Gastrocnemius medialis (tissue), 4 donors: Measurements from ENCODE around the gene ZC3H4. TPM values are rescaled to one million over a fixed set of nuclear protein-coding genes. Genes with fewer than 3 reads are reported as not detected.
"Not testable (repeated sequence)": the region's sequence is repeated elsewhere in the genome, so short reads cannot be mapped to it uniquely, and the experiment has no call there.

Experiments
- ATAC-seq, 2 donors: fragments of 150-250 bp; one replicate each; pipeline ENCODE4 v1.9.1; 2016
- DNase-seq, 2 donors: peaks; one replicate each; pipeline ENCODE4 v3.0.0-alpha.2; 2019
- H3K27ac ChIP-seq, 4 donors: fragments of 200-600 bp; sonication (generic); 1 replicate in 1 of 4; 2 replicates in 3 of 4; pipeline ENCODE4 v1.5.1; 2016 to 2018; ENCODE audit warnings: mild to moderate bottlenecking in 2 of 4, moderate library complexity in 1 of 4
- H3K27me3 ChIP-seq, 3 donors: fragments of 200-600 bp; sonication (generic) in 2 of 3; 1 replicate in 1 of 3; 2 replicates in 2 of 3; pipeline versions ENCODE4 v1.5.1 to v1.6.0; 2016 to 2019; ENCODE audit warnings: mild to moderate bottlenecking in 1 of 3, moderate library complexity in 1 of 3
- H3K36me3 ChIP-seq, 2 donors: fragments of 200-600 bp; sonication (generic) in 1 of 2; one replicate each; pipeline ENCODE4 v1.5.1; 2017 to 2018
- H3K4me1 ChIP-seq, 2 donors: fragments of 200-600 bp; sonication (generic) in 1 of 2; one replicate each; pipeline ENCODE4 v1.5.1; 2016 to 2017; ENCODE audit warnings: mild to moderate bottlenecking in 2 of 2
- H3K4me3 ChIP-seq, 4 donors: fragments of 200-600 bp; sonication (generic) in 3 of 4; 1 replicate in 1 of 4; 2 replicates in 3 of 4; pipeline ENCODE4 v1.5.1; 2016 to 2019; ENCODE audit warnings: mild to moderate bottlenecking in 2 of 4
- H3K9me3 ChIP-seq, 3 donors: fragments of 200-600 bp; sonication (generic) in 2 of 3; 1 replicate in 1 of 3; 2 replicates in 2 of 3; pipeline ENCODE4 v1.5.1; 2016 to 2019
- CTCF ChIP-seq, 5 experiments: fragments of 450-650 bp in 3 of 5; fragments of 200-600 bp in 2 of 5; sonication (generic) in 2 of 5; IDR thresholded peaks in 4 of 5; conservative IDR thresholded peaks in 1 of 5; 1 replicate in 4 of 5; 2 replicates in 1 of 5; pipeline ENCODE4 v1.5.1; 2016 to 2019; ENCODE audit warnings: antibody characterized with exemption in 5 of 5, mild to moderate bottlenecking in 3 of 5, moderate library complexity in 3 of 5
- POLR2A ChIP-seq, 2 donors: fragments of 450-650 bp; IDR thresholded peaks; one replicate each; pipeline ENCODE4 v1.6.1; 2017; ENCODE audit warnings: antibody characterized with exemption in 2 of 2, mild to moderate bottlenecking in 2 of 2, moderate library complexity in 2 of 2
- in situ Hi-C, 4 donors: fragments of 200-750 bp; cut with MboI; loops; one replicate each; pipeline versions ENCODE4 v1.15.0 to v1.8.0; 2017; ENCODE audit warnings: low sequenced_read_pairs in 4 of 4
- intact Hi-C: fragments of 100-400 bp; cut with DNase I; formaldehyde crosslinking; loops from one replicate; pipeline ENCODE4 v1.15.1; 2023; ENCODE audit warnings: low total_unique reads
- total RNA-seq, 4 donors: library from RNA; depleted of rRNA; stranded (reverse); fragments of >200 nt; gene quantifications; one replicate each; pipeline versions ENCODE4 v1.1.0 to v1.2.3, GENCODE V29; 2016

Gene ZC3H4
- total RNA-seq, 4 donors from 2014 or later = 16.2 to 31.7 (median 22.8) TPM

- in situ Hi-C loops = loop anchor here in 2 of 4 donors (10.0 kb wide), 1 partner anchor 102 kb away; no protein-coding TSS in a partner anchor
- no peaks in the 10 kb centered on the region for H3K27me3 ChIP-seq
- no peak for ATAC-seq
- H3K4me1 ChIP-seq = peaks cover 8 to 10% of the 10 kb centered on the region in 2 donors
- no peak for TF ChIP-seq CTCF (IDR thresholded peaks at IDR 0.05 in 4 of 5, conservative IDR thresholded peaks at IDR 0.05 in 1 of 5)
- TF ChIP-seq POLR2A (IDR thresholded peaks at IDR 0.05) = no peak
- H3K27ac ChIP-seq = peak overlapping the region in 1 of 4 donors; percentile 5
- no peak for DNase-seq
- no peak overlapping the region for H3K4me3 ChIP-seq
- H3K9me3 ChIP-seq = no peaks in the 10 kb centered on the region
- H3K36me3 ChIP-seq = peaks cover 0 to 33% of the 10 kb centered on the region in 2 donors
- intact Hi-C loops = no loop called here
Measured at GRCh38 chr19:47142779-47143178, 29.2 kb upstream of the ZC3H4 start.

- no peak overlapping the region for H3K27ac ChIP-seq
- H3K9me3 ChIP-seq = no peaks in the 10 kb centered on the region
- in situ Hi-C loops (loop anchor here in 2 of 4 donors (10.0 kb wide), 1 partner anchor 103 kb away; no protein-coding TSS in a partner anchor), intact Hi-C loops (no loop called here)
- peaks cover 0 to 31% of the 10 kb centered on the region in 2 donors for H3K36me3 ChIP-seq
- no peak overlapping the region for H3K4me3 ChIP-seq
- ATAC-seq = no peak
- no peaks in the 10 kb centered on the region for H3K27me3 ChIP-seq
- TF ChIP-seq CTCF (IDR thresholded peaks at IDR 0.05 in 4 of 5, conservative IDR thresholded peaks at IDR 0.05 in 1 of 5) (no peak), POLR2A (IDR thresholded peaks at IDR 0.05) (no peak)
- peaks cover 8 to 10% of the 10 kb centered on the region in 2 donors for H3K4me1 ChIP-seq
- DNase-seq = no peak
Measured at GRCh38 chr19:47141695-47142094, 28.1 kb upstream of the ZC3H4 start.

- peaks cover 0 to 26% of the 10 kb centered on the region in 2 donors for H3K36me3 ChIP-seq
- intact Hi-C loops, H3K4me3 ChIP-seq, DNase-seq, ATAC-seq, H3K27ac ChIP-seq, H3K9me3 ChIP-seq, H3K27me3 ChIP-seq: not testable (repeated sequence)
- in situ Hi-C loops = loop anchor here in 2 of 4 donors (10.0 kb wide), 1 partner anchor 104 kb away; no protein-coding TSS in a partner anchor
- H3K4me1 ChIP-seq = peaks cover 8 to 10% of the 10 kb centered on the region in 2 donors
Measured at GRCh38 chr19:47141252-47141651, 27.7 kb upstream of the ZC3H4 start.

DNA sequence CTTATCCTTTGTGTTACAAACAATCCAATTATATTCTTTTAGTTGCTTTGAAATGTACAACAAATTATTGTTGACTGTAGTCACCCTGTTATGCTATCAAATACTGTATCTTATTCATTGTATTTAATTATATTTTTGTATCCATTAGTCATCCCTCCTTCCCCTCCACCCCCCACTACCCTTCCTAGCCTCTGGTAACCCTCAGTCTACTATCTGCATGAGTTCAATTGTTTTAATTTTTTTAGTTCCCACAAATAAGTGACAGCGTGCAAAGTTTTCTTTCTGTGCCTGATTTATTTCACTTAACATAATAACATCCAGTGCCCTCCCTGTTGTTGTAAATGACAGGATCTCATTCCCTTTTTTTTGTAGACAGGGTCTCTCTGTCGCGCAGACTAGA, 21.6 kb upstream of the ZC3H4 start:
- intact Hi-C loops = no loop called here

GRCh38 chr19:47134545-47134944, 21.0 kb upstream of the ZC3H4 start:
- Histone ChIP-seq H3K36me3 (no peaks in the 10 kb centered on the region), H3K27ac (no peak overlapping the region), H3K9me3 (no peaks in the 10 kb centered on the region), H3K27me3 (no peaks in the 10 kb centered on the region), H3K4me3 (no peak overlapping the region), H3K4me1 (peaks cover 0 to 4% of the 10 kb centered on the region in 2 donors)
- intact Hi-C loops = loop anchor here (5.0 kb wide), 1 partner anchor 108 kb away; no protein-coding TSS in a partner anchor
- TF ChIP-seq CTCF (IDR thresholded peaks at IDR 0.05 in 4 of 5, conservative IDR thresholded peaks at IDR 0.05 in 1 of 5) = no peak
- TF ChIP-seq POLR2A (IDR thresholded peaks at IDR 0.05) = no peak
- ATAC-seq (no peak), DNase-seq (no peak)
- in situ Hi-C loops = loop anchor here in 1 of 4 donors (10.0 kb wide), 1 partner anchor 110 kb away; no protein-coding TSS in a partner anchor

More for the DNA sequence above, 21.6 kb upstream of the ZC3H4 start:
- ATAC-seq = no peak
- in situ Hi-C loops = loop anchor here in 1 of 4 donors (10.0 kb wide), 1 partner anchor 110 kb away; no protein-coding TSS in a partner anchor
- no peaks in the 10 kb centered on the region for H3K9me3 ChIP-seq
- no peak overlapping the region for H3K4me3 ChIP-seq
- DNase-seq = no peak
- no peaks in the 10 kb centered on the region for H3K27me3 ChIP-seq
- peaks cover 0 to 4% of the 10 kb centered on the region in 2 donors for H3K4me1 ChIP-seq
- TF ChIP-seq CTCF (IDR thresholded peaks at IDR 0.05 in 4 of 5, conservative IDR thresholded peaks at IDR 0.05 in 1 of 5) (no peak), POLR2A (IDR thresholded peaks at IDR 0.05) (no peak)
- no peaks in the 10 kb centered on the region for H3K36me3 ChIP-seq
- H3K27ac ChIP-seq = no peak overlapping the region
